Hypothalamus (tissue), 51 donors: ENCODE measurements around the gene GCLC.
"Not testable (repeated sequence)": the region's sequence is repeated elsewhere in the genome, so short reads cannot be mapped to it uniquely, and the experiment has no call there.

Experiments used
- DNase-seq, 51 donors: peaks; one replicate each; lab custom pipeline; 2025; lab: John Stamatoyannopoulos, UW

The GCLC gene

GRCh38 chr6:53495506-53496499 lies 49.1 kb downstream of the GCLC start:
- DNase-seq, result no peak

- no peak for DNase-seq
Observed at GRCh38 chr6:53494076-53494475, 50.8 kb downstream of the GCLC start.

- no peak for DNase-seq
Observed at GRCh38 chr6:53493635-53494025, 51.3 kb downstream of the GCLC start.

- DNase-seq, result peak in 8 of 51 donors; percentile 1 to 81 (median 16)
Observed at GRCh38 chr6:53492860-53493634, 51.9 kb downstream of the GCLC start.

GRCh38 chr6:53487080-53487479 lies 57.8 kb downstream of the GCLC start:
- DNase-seq, result no peak

GRCh38 chr6:53486679-53487078 lies 58.2 kb downstream of the GCLC start:
- DNase-seq, result no peak

GRCh38 chr6:53484476-53485280 lies 60.2 kb downstream of the GCLC start:
- DNase-seq, result peak in 32 of 51 donors; percentile 10 to 90 (median 48)

GRCh38 chr6:53483423-53484353 lies 61.2 kb downstream of the GCLC start:
- DNase-seq, result peak in 14 of 51 donors; percentile 8 to 52 (median 14)

- no peak for DNase-seq
Observed at GRCh38 chr6:53481323-53481722, 63.6 kb downstream of the GCLC start.

GRCh38 chr6:53480774-53481173 lies 64.1 kb downstream of the GCLC start:
- DNase-seq, result not testable (repeated sequence)

- no peak for DNase-seq
Observed at GRCh38 chr6:53479871-53480270, 65.0 kb downstream of the GCLC start.

- no peak for DNase-seq
Observed at GRCh38 chr6:53476964-53477363, 67.9 kb downstream of the GCLC start.

- DNase-seq, result no peak
Observed at GRCh38 chr6:53474010-53474409, 70.9 kb downstream of the GCLC start.

- DNase-seq, result no peak
Observed at GRCh38 chr6:53469163-53469562, 75.7 kb downstream of the GCLC start.

GRCh38 chr6:53466257-53466656 lies 78.6 kb downstream of the GCLC start:
- no peak for DNase-seq

GRCh38 chr6:53465732-53466131 lies 79.2 kb downstream of the GCLC start:
- DNase-seq, result no peak

GRCh38 chr6:53464927-53465460 lies 79.9 kb downstream of the GCLC start:
- no peak for DNase-seq

- DNase-seq, result no peak
Observed at GRCh38 chr6:53464483-53464882, 80.4 kb downstream of the GCLC start.

- no peak for DNase-seq
Observed at GRCh38 chr6:53461696-53462095, 83.2 kb downstream of the GCLC start.
